Sigmoid colon (tissue), 7 donors: ENCODE results near the gene PTPRH. TPM values are rescaled to one million over a fixed set of nuclear protein-coding genes. Genes with fewer than 3 reads are reported as not detected.

ENCODE experiments used
- DNase-seq: peaks from one replicate; pipeline ENCODE4 v3.0.0-alpha.2; 2019
- H3K27ac ChIP-seq, 4 donors: fragments of 200-600 bp; sonication (generic); one replicate each; pipeline ENCODE4 v1.5.1; 2016 to 2019; ENCODE audit warnings: mild to moderate bottlenecking in 1 of 4
- H3K27me3 ChIP-seq, 3 donors: fragments of 200-600 bp; sonication (generic); one replicate each; pipeline ENCODE4 v1.5.1; 2019; ENCODE audit warnings: mild to moderate bottlenecking in 1 of 3
- H3K36me3 ChIP-seq, 4 donors: fragments of 200-600 bp; sonication (generic); one replicate each; pipeline ENCODE4 v1.5.1; 2016 to 2019
- H3K4me1 ChIP-seq, 4 donors: fragments of 200-600 bp; sonication (generic); one replicate each; pipeline ENCODE4 v1.5.1; 2017 to 2019
- H3K4me3 ChIP-seq, 4 donors: fragments of 200-600 bp; sonication (generic); one replicate each; pipeline ENCODE4 v1.5.1; 2017 to 2019; ENCODE audit warnings: mild to moderate bottlenecking in 2 of 4, moderate library complexity in 1 of 4
- H3K9me3 ChIP-seq, 4 donors: fragments of 200-600 bp in 3 of 4; sonication (generic) in 3 of 4; one replicate each; pipeline versions ENCODE4 v1.5.1 to v1.6.1; 2013 to 2019
- CTCF ChIP-seq, 4 experiments: fragments of 450-650 bp in 3 of 4; fragments of 200-600 bp in 1 of 4; IDR thresholded peaks; one replicate each; pipeline ENCODE4 v1.5.1; 2016 to 2019; ENCODE audit warnings: antibody characterized with exemption in 4 of 4, mild to moderate bottlenecking in 3 of 4, moderate library complexity in 2 of 4
- EP300 ChIP-seq, 4 donors: sonication (generic); formaldehyde crosslinking; IDR thresholded peaks; one replicate each; pipeline ENCODE4 v1.6.1; 2017; ENCODE audit warnings: antibody characterized with exemption in 4 of 4
- POLR2A ChIP-seq, 2 donors: fragments of 450-650 bp; IDR thresholded peaks; one replicate each; pipeline ENCODE4 v1.6.1; 2016; ENCODE audit warnings: antibody characterized with exemption in 2 of 2, mild to moderate bottlenecking in 2 of 2, moderate library complexity in 2 of 2
- POLR2AphosphoS5 ChIP-seq, 4 donors: sonication (generic); formaldehyde crosslinking; IDR thresholded peaks; one replicate each; pipeline ENCODE4 v1.6.1; 2017; ENCODE audit warnings: antibody characterized with exemption in 4 of 4
- WGBS, 2 donors: extraction: QIAGEN DNeasy Blood & Tissue Kit; methylation state at CpG; one replicate each; pipeline ENCODE4 v1.1.7; 2013; 5-methylcytosine and 5-hydroxymethylcytosine counted together
- intact Hi-C: fragments of 100-400 bp; cut with DNase I; formaldehyde crosslinking; loops from one replicate; pipeline ENCODE4 v1.15.1; 2023
- polyA plus RNA-seq, 3 donors: library from polyadenylated mRNA; stranded (reverse); fragments of 200-250 nt; gene quantifications; one replicate each; pipeline ENCODE4 v1.2.3, GENCODE V29; 2013
- total RNA-seq, 4 donors: library from RNA; depleted of rRNA; stranded (reverse); fragments of >200 nt; gene quantifications; one replicate each; pipeline ENCODE4 v1.1.0, GENCODE V29; 2016
- donor health status: healthy with polysubstance abuse.
- donor health status: Bipolar disorder and iron deficiency.
- donor health status: healthy.

Gene PTPRH
- total and polyA plus RNA-seq, 7 donors, result 0.95 to 61.3 (median 4.3) TPM

GRCh38 chr19:55161571-55162322 is 47.6 kb downstream of the PTPRH start:
- TF ChIP-seq CTCF (IDR thresholded peaks at IDR 0.05) (no peak), POLR2AphosphoS5 (IDR thresholded peaks at IDR 0.05) (no peak), POLR2A (IDR thresholded peaks at IDR 0.05) (no peak), EP300 (IDR thresholded peaks at IDR 0.05) (no peak)
- Histone ChIP-seq H3K27ac (no peak overlapping the region), H3K4me3 (no peak overlapping the region), H3K9me3 (no peaks in the 10 kb centered on the region), H3K4me1 (peaks cover 0 to 12% (median 10%) of the 10 kb centered on the region in 4 donors), H3K36me3 (no peaks in the 10 kb centered on the region), H3K27me3 (peaks cover 39 to 97% (median 90%) of the 10 kb centered on the region in 3 donors)
- intact Hi-C loops, result no loop called here
- 26 to 29% methylated on average over 61 of the region's 61 CpGs for WGBS, 2 donors
- no peak for DNase-seq

GRCh38 chr19:55160986-55161365 is 48.3 kb downstream of the PTPRH start:
- no peak for TF ChIP-seq EP300 (IDR thresholded peaks at IDR 0.05)
- no peak for TF ChIP-seq POLR2AphosphoS5 (IDR thresholded peaks at IDR 0.05)
- 22 to 43% methylated on average over 32 of the region's 32 CpGs for WGBS, 2 donors
- Histone ChIP-seq H3K27me3 (peaks cover 37 to 97% (median 90%) of the 10 kb centered on the region in 3 donors), H3K9me3 (no peaks in the 10 kb centered on the region), H3K27ac (no peak overlapping the region), H3K36me3 (no peaks in the 10 kb centered on the region), H3K4me1 (peaks cover 0 to 16% (median 6%) of the 10 kb centered on the region in 4 donors), H3K4me3 (no peak overlapping the region)
- no peak for DNase-seq
- intact Hi-C loops, result no loop called here

GRCh38 chr19:55160128-55160985 is 48.9 kb downstream of the PTPRH start:
- intact Hi-C loops, result no loop called here
- WGBS, 2 donors, result 2 to 4% methylated on average over 33 of the region's 33 CpGs
- no peak for TF ChIP-seq POLR2A (IDR thresholded peaks at IDR 0.05)
- TF ChIP-seq CTCF (IDR thresholded peaks at IDR 0.05), result peak; percentile 17 to 65 (median 48)
- Histone ChIP-seq H3K27me3 (peaks cover 37 to 97% (median 90%) of the 10 kb centered on the region in 3 donors), H3K36me3 (no peaks in the 10 kb centered on the region), H3K4me1 (peaks cover 0 to 16% (median 6%) of the 10 kb centered on the region in 4 donors), H3K4me3 (no peak overlapping the region), H3K9me3 (no peaks in the 10 kb centered on the region), H3K27ac (no peak overlapping the region)
- DNase-seq, result peak; percentile 86

- no peaks in the 10 kb centered on the region for H3K9me3 ChIP-seq
- no peak for DNase-seq
- 59 to 78% methylated on average over 18 of the region's 18 CpGs for WGBS, 2 donors
- H3K4me1 ChIP-seq, result peaks cover 0 to 16% (median 6%) of the 10 kb centered on the region in 4 donors
- no peaks in the 10 kb centered on the region for H3K36me3 ChIP-seq
- peaks cover 37 to 99% (median 90%) of the 10 kb centered on the region in 3 donors for H3K27me3 ChIP-seq
- H3K27ac ChIP-seq, result no peak overlapping the region
- intact Hi-C loops, result no loop called here
- TF ChIP-seq POLR2AphosphoS5 (IDR thresholded peaks at IDR 0.05), result no peak
- no peak for TF ChIP-seq POLR2A (IDR thresholded peaks at IDR 0.05)
- TF ChIP-seq EP300 (IDR thresholded peaks at IDR 0.05), result no peak
- no peak for TF ChIP-seq CTCF (IDR thresholded peaks at IDR 0.05)
- H3K4me3 ChIP-seq, result no peak overlapping the region
Measured at GRCh38 chr19:55158848-55159749, 50.2 kb downstream of the PTPRH start.
